Neuronal stem cell (in vitro differentiated cells): ENCODE results near the gene RPP38.

ENCODE experiments used
- DNase-seq: peaks from one replicate; pipeline ENCODE4 v3.0.0-alpha.2; 2013; ENCODE audit warnings: low spot score
- H2AFZ ChIP-seq: one replicate; pipeline ENCODE4 v1.6.1; 2013; ENCODE audit warnings: mild to moderate bottlenecking, low read length, inconsistent platforms
- H2AK5ac ChIP-seq: 2 replicates; pipeline ENCODE4 v1.6.1; 2013; ENCODE audit warnings: low read depth, mild to moderate bottlenecking, inconsistent platforms, low read length, moderate library complexity, mixed read lengths
- H2BK120ac ChIP-seq: 2 replicates; pipeline ENCODE4 v1.6.1; 2013; ENCODE audit warnings: low read depth, mild to moderate bottlenecking, inconsistent platforms, low read length, moderate library complexity, mixed read lengths
- H2BK12ac ChIP-seq: one replicate; pipeline ENCODE4 v1.6.1; 2013; ENCODE audit warnings: low read length, inconsistent platforms
- H2BK15ac ChIP-seq: 2 replicates; pipeline ENCODE4 v1.6.1; 2013; ENCODE audit warnings: mild to moderate bottlenecking, low read length, inconsistent platforms, mixed read lengths
- H2BK5ac ChIP-seq: one replicate; pipeline ENCODE4 v1.6.1; 2013; ENCODE audit warnings: inconsistent platforms, mild to moderate bottlenecking, low read length, moderate library complexity
- H3K14ac ChIP-seq: one replicate; pipeline ENCODE4 v1.6.1; 2013; ENCODE audit warnings: low read length, inconsistent platforms
- H3K18ac ChIP-seq: 2 replicates; pipeline ENCODE4 v1.6.1; 2013; ENCODE audit warnings: low read length, inconsistent platforms
- H3K23ac ChIP-seq: 2 replicates; pipeline ENCODE4 v1.6.1; 2013; ENCODE audit warnings: low read depth, mild to moderate bottlenecking, mixed read lengths, low read length, inconsistent platforms; ENCODE audit not compliant: poor library complexity
- H3K27ac ChIP-seq: replicated peaks from 3 replicates; pipeline ENCODE4 v1.5.1; 2013; ENCODE audit warnings: low read length, inconsistent platforms
- H3K27me3 ChIP-seq, 3 experiments: 2 replicates each; pipeline ENCODE4 v1.6.1; 2013; ENCODE audit warnings: low read length in 3 of 3, mild to moderate bottlenecking in 2 of 3, inconsistent platforms in 1 of 3, low read depth in 1 of 3, mixed read lengths in 1 of 3, moderate library complexity in 1 of 3; ENCODE audit not compliant: control insufficient read depth in 3 of 3, insufficient read depth in 3 of 3
- H3K36me3 ChIP-seq, 2 donors: replicated peaks in 1 of 2; 2 replicates each; pipeline ENCODE4 v1.6.1; 2013; ENCODE audit warnings: low read length in 2 of 2; ENCODE audit not compliant: control insufficient read depth in 2 of 2, insufficient read depth in 2 of 2
- H3K4ac ChIP-seq: 2 replicates; pipeline ENCODE4 v1.6.1; 2013; ENCODE audit warnings: inconsistent platforms, mild to moderate bottlenecking, low read length, moderate library complexity
- H3K4me1 ChIP-seq, 2 donors: 1 replicate in 1 of 2; 2 replicates in 1 of 2; pipeline ENCODE4 v1.6.1; 2013; ENCODE audit warnings: low read length in 2 of 2, low read depth in 1 of 2; ENCODE audit not compliant: control insufficient read depth in 2 of 2, insufficient read depth in 1 of 2
- H3K4me2 ChIP-seq: one replicate; pipeline ENCODE4 v1.6.1; 2013; ENCODE audit warnings: mild to moderate bottlenecking, low read length, inconsistent platforms; ENCODE audit not compliant: insufficient read depth, poor library complexity, severe bottlenecking
- H3K4me3 ChIP-seq, 2 donors: 2 replicates each; pipeline ENCODE4 v1.5.1; 2013; ENCODE audit warnings: low read length in 2 of 2, mild to moderate bottlenecking in 2 of 2, inconsistent platforms in 1 of 2, moderate library complexity in 1 of 2
- H3K79me1 ChIP-seq: one replicate; pipeline ENCODE4 v1.6.1; 2013; ENCODE audit warnings: low read depth, mild to moderate bottlenecking, inconsistent platforms, low read length, moderate library complexity
- H3K9ac ChIP-seq: one replicate; pipeline ENCODE4 v1.6.1; 2013; ENCODE audit warnings: mild to moderate bottlenecking, low read depth, low read length, inconsistent platforms; ENCODE audit not compliant: poor library complexity
- H3K9me3 ChIP-seq, 2 donors: replicated peaks in 1 of 2; 2 replicates each; pipeline versions ENCODE3 to v1.6.1; 2013; ENCODE audit warnings: low read length in 2 of 2, mild to moderate bottlenecking in 2 of 2, inconsistent platforms in 1 of 2, low read depth in 1 of 2, mixed read lengths in 1 of 2, moderate library complexity in 1 of 2; ENCODE audit not compliant: control insufficient read depth in 2 of 2, insufficient read depth in 1 of 2
- H4K8ac ChIP-seq: one replicate; pipeline ENCODE4 v1.6.1; 2013; ENCODE audit warnings: low read depth, mild to moderate bottlenecking, inconsistent platforms, low read length, moderate library complexity
- H4K91ac ChIP-seq: one replicate; pipeline ENCODE4 v1.6.1; 2013; ENCODE audit warnings: low read length, low read depth, mild to moderate bottlenecking, inconsistent platforms; ENCODE audit not compliant: poor library complexity
- WGBS, 2 donors: extraction: QIAGEN DNeasy Blood & Tissue Kit; methylation state at CpG; one replicate each; pipeline ENCODE4 v1.1.7; 2013; ENCODE audit warnings: missing lambda C conversion rate in 2 of 2, mixed read lengths in 1 of 2; ENCODE audit not compliant: insufficient read length in 2 of 2, insufficient replicate concordance in 1 of 2; ENCODE audit errors: extremely low coverage in 2 of 2; 5-methylcytosine and 5-hydroxymethylcytosine counted together

Gene RPP38

DNA sequence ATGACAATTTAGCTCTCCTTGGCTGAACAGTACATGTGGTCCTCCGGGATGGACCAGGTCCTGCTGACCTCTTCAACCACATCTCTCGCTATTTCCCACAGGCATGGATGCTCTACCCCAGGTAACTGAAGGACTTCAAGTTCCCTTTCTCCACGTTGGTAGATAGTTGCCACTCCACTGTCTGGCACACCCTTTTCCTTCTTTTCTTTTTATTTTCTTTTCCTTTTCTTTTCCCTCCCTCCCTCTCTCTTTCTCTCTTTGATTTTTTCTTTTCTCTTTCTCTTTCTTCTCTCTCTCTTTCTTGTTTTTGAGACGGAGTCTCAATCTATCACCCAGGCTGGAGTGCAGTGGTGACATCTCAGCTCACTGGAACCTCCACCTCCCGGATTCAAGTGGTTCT is 5.7 kb upstream of the RPP38 start:
- Histone ChIP-seq H3K36me3 (no peaks in the 10 kb centered on the region), H2AFZ (no peak overlapping the region), H3K9me3 (no peaks in the 10 kb centered on the region), H3K9ac (peak overlapping the region; percentile 15), H3K4me2 (no peak overlapping the region), H2AK5ac (no peak overlapping the region), H4K91ac (no peak overlapping the region), H3K79me1 (peaks cover 3% of the 10 kb centered on the region), H3K18ac (no peak overlapping the region), H2BK12ac (no peak overlapping the region), H3K23ac (no peak overlapping the region), H3K4me1 (no peaks in the 10 kb centered on the region), H3K14ac (no peak overlapping the region), H3K27me3 (no peaks in the 10 kb centered on the region), H3K4me3 (no peak overlapping the region), H3K4ac (no peak overlapping the region), H2BK15ac (no peak overlapping the region), H3K27ac (no peak overlapping the region), H2BK120ac (no peak overlapping the region), H2BK5ac (no peak overlapping the region), H4K8ac (no peak overlapping the region)
- no CpG with 5 or more reads among the region's 5 CpGs for WGBS, 2 donors
- DNase-seq: no peak

GRCh38 chr10:15092855-15093408 is 4.2 kb upstream of the RPP38 start:
- Histone ChIP-seq H2AFZ (no peak overlapping the region), H3K9ac (no peak overlapping the region), H2BK12ac (no peak overlapping the region), H2BK120ac (no peak overlapping the region), H3K36me3 (no peaks in the 10 kb centered on the region), H3K4me2 (no peak overlapping the region), H3K14ac (no peak overlapping the region), H2AK5ac (no peak overlapping the region), H3K4me3 (no peak overlapping the region), H3K4me1 (no peaks in the 10 kb centered on the region), H3K79me1 (peaks cover 7% of the 10 kb centered on the region), H4K8ac (no peak overlapping the region), H2BK15ac (no peak overlapping the region), H3K18ac (no peak overlapping the region), H2BK5ac (no peak overlapping the region), H3K27me3 (no peaks in the 10 kb centered on the region), H3K4ac (no peak overlapping the region), H3K23ac (no peak overlapping the region), H3K27ac (no peak overlapping the region), H4K91ac (no peak overlapping the region), H3K9me3 (no peaks in the 10 kb centered on the region)
- no peak for DNase-seq
- WGBS, 2 donors: no CpG with 5 or more reads among the region's 16 CpGs

- Histone ChIP-seq H3K9ac (peak overlapping the region; percentile 33), H4K8ac (no peak overlapping the region), H3K4me2 (peak overlapping the region; percentile 92), H3K27ac (no peak overlapping the region), H3K79me1 (peaks cover 7% of the 10 kb centered on the region), H2BK15ac (no peak overlapping the region), H3K36me3 (peaks cover 0 to 12% of the 10 kb centered on the region in 2 donors), H2AFZ (peak overlapping the region; percentile 92), H4K91ac (no peak overlapping the region), H2BK12ac (no peak overlapping the region), H3K23ac (no peak overlapping the region), H3K4me1 (peaks cover 0 to 1% of the 10 kb centered on the region in 2 donors), H2AK5ac (no peak overlapping the region), H3K4ac (no peak overlapping the region), H3K18ac (peak overlapping the region; percentile 79), H3K14ac (peak overlapping the region; percentile 49), H3K4me3 (peak overlapping the region; percentile 70 to 94), H3K9me3 (no peaks in the 10 kb centered on the region), H2BK120ac (no peak overlapping the region), H2BK5ac (peak overlapping the region; percentile 92), H3K27me3 (no peaks in the 10 kb centered on the region)
- no peak for DNase-seq
- no CpG with 5 or more reads among the region's 11 CpGs for WGBS, 2 donors
Measured at GRCh38 chr10:15096661-15097010, 519 bp upstream of the RPP38 start.

DNA sequence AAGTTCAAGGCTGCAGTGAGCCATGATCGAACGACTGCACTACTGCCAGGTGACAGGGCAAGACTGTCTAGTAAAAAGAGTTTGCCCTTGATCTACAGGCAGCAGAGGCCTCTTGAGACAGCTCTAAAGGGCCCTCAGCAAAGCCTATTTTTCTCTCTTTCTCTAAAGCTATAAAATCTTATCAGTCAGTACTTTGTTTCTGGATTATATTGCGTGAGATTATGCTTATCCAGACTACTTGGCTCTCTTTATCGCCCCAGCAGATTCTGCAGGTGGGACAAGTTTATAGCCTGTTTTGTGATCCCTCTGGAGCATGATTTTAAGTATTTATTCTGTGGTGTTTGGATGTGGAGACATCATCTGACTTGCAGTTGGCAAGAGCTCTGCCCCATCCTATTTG is 2.7 kb downstream of the RPP38 start:
- WGBS, 2 donors: no CpG with 5 or more reads among the region's 4 CpGs
- no peak overlapping the region for H3K18ac ChIP-seq
- H3K27ac ChIP-seq: no peak overlapping the region

More for the DNA sequence above, 2.7 kb downstream of the RPP38 start:
- no peaks in the 10 kb centered on the region for H3K9me3 ChIP-seq
- H4K91ac ChIP-seq: no peak overlapping the region
- no peak overlapping the region for H2BK15ac ChIP-seq
- H2BK120ac ChIP-seq: no peak overlapping the region
- no peak overlapping the region for H3K4me3 ChIP-seq
- no peak overlapping the region for H2AFZ ChIP-seq
- no peak overlapping the region for H4K8ac ChIP-seq
- no peak overlapping the region for H2AK5ac ChIP-seq
- peaks cover 12 to 44% of the 10 kb centered on the region in 2 donors for H3K36me3 ChIP-seq
- no peak for DNase-seq
- no peaks in the 10 kb centered on the region for H3K27me3 ChIP-seq
- H3K4ac ChIP-seq: no peak overlapping the region
- no peak overlapping the region for H3K9ac ChIP-seq
- H3K79me1 ChIP-seq: peaks cover 10% of the 10 kb centered on the region
- H2BK5ac ChIP-seq: no peak overlapping the region
- H3K4me1 ChIP-seq: peaks cover 0 to 1% of the 10 kb centered on the region in 2 donors
- H3K14ac ChIP-seq: no peak overlapping the region
- H3K4me2 ChIP-seq: no peak overlapping the region
- no peak overlapping the region for H2BK12ac ChIP-seq
- H3K23ac ChIP-seq: no peak overlapping the region
